ENCODE data around the gene UGT1A5.
"Not testable (repeated sequence)": the region's sequence is repeated elsewhere in the genome, so short reads cannot be mapped to it uniquely, and the experiment has no call there.

Gene UGT1A5

DNA sequence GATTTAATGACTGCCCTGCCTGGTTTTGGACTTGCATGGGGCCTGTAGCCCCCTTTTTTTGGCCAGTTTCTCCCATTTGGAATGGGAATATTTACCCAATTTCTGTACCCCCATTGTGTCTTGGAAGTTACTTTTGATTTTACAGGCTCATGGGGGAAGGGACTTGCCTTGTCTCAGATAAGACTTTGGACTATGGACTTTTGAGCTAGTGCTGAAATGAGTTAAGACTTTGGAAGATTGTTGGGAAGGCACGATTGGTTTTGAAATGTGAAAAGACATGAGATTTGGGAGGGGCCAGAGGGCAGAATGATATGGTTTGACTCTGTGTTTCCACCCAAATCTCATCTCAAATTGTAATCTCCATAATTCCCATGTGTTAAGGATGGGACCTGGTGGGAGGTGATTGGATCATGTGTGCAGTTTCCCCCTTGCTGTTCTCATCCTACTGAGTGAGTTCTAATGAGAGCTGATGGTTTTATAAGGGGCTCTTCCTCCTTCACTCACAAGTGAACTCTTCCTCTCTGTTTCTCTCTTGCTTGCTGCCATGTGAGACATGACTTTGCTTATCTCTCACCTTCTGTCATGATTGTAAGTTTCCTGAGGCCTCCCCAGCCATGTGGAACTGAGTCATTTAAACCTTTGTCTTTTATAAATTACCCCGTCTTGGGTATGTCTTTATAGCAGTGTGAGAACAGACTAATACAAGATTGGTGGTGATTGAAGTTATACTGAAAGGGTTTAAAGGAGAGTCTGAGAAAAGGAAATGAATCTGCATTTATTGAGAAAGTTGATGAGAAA is 38.7 kb downstream of the UGT1A5 start:
- not testable (repeated sequence) for H3K9ac ChIP-seq (ENCODE audit: low read depth, low read length); H3K36me3 ChIP-seq (ENCODE audit: insufficient read depth, low read length); H3K27me3 ChIP-seq (ENCODE audit: control insufficient read depth, insufficient read depth, low read length); H3K4me3 ChIP-seq (ENCODE audit: low read length); H3K4me1 ChIP-seq (ENCODE audit: control insufficient read depth, insufficient read depth, low read length); H3K4me2 ChIP-seq (ENCODE audit: low read length); H3K9me3 ChIP-seq (replicated peaks; ENCODE audit: low read length)

DNA sequence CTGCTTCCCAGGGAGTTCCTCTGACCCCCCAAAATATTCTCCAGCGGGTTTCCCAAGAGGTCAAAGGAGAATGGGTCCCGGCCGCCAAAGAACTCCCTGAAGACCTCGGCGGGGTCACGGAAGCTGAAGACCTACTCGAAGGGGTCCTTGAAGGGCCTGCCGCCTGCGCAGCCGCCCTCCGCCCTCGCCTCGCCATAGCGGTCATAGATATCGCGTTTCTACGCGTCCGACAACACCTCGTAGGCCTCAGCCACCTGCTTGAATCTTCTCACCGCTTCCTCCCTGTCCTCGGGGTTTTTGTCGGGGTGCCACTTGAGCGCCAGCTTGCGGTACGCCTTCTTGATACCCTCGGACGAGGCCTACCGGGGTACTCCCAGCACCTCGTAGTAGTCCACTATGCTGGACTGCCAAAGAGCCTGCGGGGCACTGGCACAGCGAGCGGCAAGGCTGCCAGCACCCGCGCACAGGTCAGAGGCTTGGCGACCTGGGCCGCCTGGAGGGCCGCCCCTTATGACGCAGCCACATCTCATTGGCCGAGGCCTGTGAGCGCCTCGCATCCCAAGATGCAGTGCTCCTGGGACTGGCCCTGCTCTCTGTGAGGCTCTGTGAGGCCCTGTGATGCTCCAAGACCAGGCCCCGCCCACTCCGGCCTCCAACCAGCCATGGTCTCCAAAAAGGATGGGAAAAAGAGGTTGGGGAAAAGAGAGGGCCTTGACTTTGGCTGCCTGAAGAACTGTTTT is 42.3 kb downstream of the UGT1A5 start:
- no peaks in the 10 kb centered on the region for H3K36me3 ChIP-seq (ENCODE audit: insufficient read depth, low read length)
- no peaks in the 10 kb centered on the region for H3K9me3 ChIP-seq (replicated peaks; ENCODE audit: low read length)
- H3K4me2 ChIP-seq (ENCODE audit: low read length), result no peak overlapping the region
- H3K4me1 ChIP-seq (ENCODE audit: control insufficient read depth, insufficient read depth, low read length), result no peaks in the 10 kb centered on the region
- H3K4me3 ChIP-seq (ENCODE audit: low read length), result no peak overlapping the region
- no peaks in the 10 kb centered on the region for H3K27me3 ChIP-seq (ENCODE audit: control insufficient read depth, insufficient read depth, low read length)
- H3K9ac ChIP-seq (ENCODE audit: low read depth, low read length), result no peak overlapping the region

GRCh38 chr2:233756429-233757081 is 43.8 kb downstream of the UGT1A5 start:
- H3K27me3 ChIP-seq (ENCODE audit: control insufficient read depth, insufficient read depth, low read length), result no peaks in the 10 kb centered on the region
- H3K4me2 ChIP-seq (ENCODE audit: low read length), result no peak overlapping the region
- H3K9ac ChIP-seq (ENCODE audit: low read depth, low read length), result no peak overlapping the region
- no peak overlapping the region for H3K4me3 ChIP-seq (ENCODE audit: low read length)
- H3K9me3 ChIP-seq (replicated peaks; ENCODE audit: low read length), result no peaks in the 10 kb centered on the region
- no peaks in the 10 kb centered on the region for H3K36me3 ChIP-seq (ENCODE audit: insufficient read depth, low read length)
- H3K4me1 ChIP-seq (ENCODE audit: control insufficient read depth, insufficient read depth, low read length), result no peaks in the 10 kb centered on the region

- Histone ChIP-seq H3K36me3 (ENCODE audit: insufficient read depth, low read length) (no peaks in the 10 kb centered on the region), H3K27me3 (ENCODE audit: control insufficient read depth, insufficient read depth, low read length) (no peaks in the 10 kb centered on the region), H3K4me3 (ENCODE audit: low read length) (no peak overlapping the region), H3K9ac (ENCODE audit: low read depth, low read length) (no peak overlapping the region), H3K4me1 (ENCODE audit: control insufficient read depth, insufficient read depth, low read length) (no peaks in the 10 kb centered on the region), H3K9me3 (replicated peaks; ENCODE audit: low read length) (no peaks in the 10 kb centered on the region), H3K4me2 (ENCODE audit: low read length) (no peak overlapping the region)
Observed at GRCh38 chr2:233758141-233758540, 45.4 kb downstream of the UGT1A5 start.

DNA sequence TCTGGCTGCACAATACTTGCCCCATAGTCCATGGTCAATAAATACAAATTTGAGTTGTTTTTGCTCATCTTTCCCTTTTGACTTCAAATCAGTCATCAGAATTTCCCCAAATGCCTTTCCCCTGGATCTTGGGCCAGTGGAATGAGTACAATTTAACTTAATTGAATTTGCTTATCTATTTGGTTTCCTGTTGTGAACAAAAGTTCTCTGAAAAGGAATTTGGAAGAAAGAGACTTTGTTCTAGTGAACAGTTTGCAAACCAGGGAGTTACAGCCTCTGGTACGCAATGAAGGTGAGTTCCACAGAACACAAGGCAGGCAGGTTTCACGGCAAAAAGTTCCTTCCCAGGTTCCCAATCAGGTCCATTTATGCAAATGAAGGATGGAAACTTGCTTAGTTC is 46.1 kb downstream of the UGT1A5 start:
- H3K4me2 ChIP-seq (ENCODE audit: low read length), result no peak overlapping the region
- H3K4me1 ChIP-seq (ENCODE audit: control insufficient read depth, insufficient read depth, low read length), result peaks cover 2% of the 10 kb centered on the region
- H3K9ac ChIP-seq (ENCODE audit: low read depth, low read length), result no peak overlapping the region
- no peaks in the 10 kb centered on the region for H3K36me3 ChIP-seq (ENCODE audit: insufficient read depth, low read length)
- H3K9me3 ChIP-seq (replicated peaks; ENCODE audit: low read length), result no peaks in the 10 kb centered on the region
- H3K27me3 ChIP-seq (ENCODE audit: control insufficient read depth, insufficient read depth, low read length), result no peaks in the 10 kb centered on the region
- no peak overlapping the region for H3K4me3 ChIP-seq (ENCODE audit: low read length)

GRCh38 chr2:233760043-233760442 is 47.3 kb downstream of the UGT1A5 start, which contains the start of gene UGT1A1:
TSS of gene UGT1A1 (plus strand) at chr2:233760270. CDS start at chr2:233760288, 18 bp downstream.
- H3K4me3 ChIP-seq (ENCODE audit: low read length), result no peak within 1 kb of the TSS
- H3K9ac ChIP-seq (ENCODE audit: low read depth, low read length), result no peak within 1 kb of the TSS
- H3K4me1 ChIP-seq (ENCODE audit: control insufficient read depth, insufficient read depth, low read length), result peaks cover 14% of the 10 kb centered on the region
- no peaks in the 10 kb centered on the region for H3K36me3 ChIP-seq (ENCODE audit: insufficient read depth, low read length)
- H3K27me3 ChIP-seq (ENCODE audit: control insufficient read depth, insufficient read depth, low read length), result no peaks in the 10 kb centered on the region
- H3K4me2 ChIP-seq (ENCODE audit: low read length), result no peak within 1 kb of the TSS
- H3K9me3 ChIP-seq (replicated peaks; ENCODE audit: low read length), result no peaks in the 10 kb centered on the region

GRCh38 chr2:233761040-233761769 is 48.5 kb downstream of the UGT1A5 start:
- H3K4me3 ChIP-seq (ENCODE audit: low read length), result no peak overlapping the region
- H3K36me3 ChIP-seq (ENCODE audit: insufficient read depth, low read length), result no peaks in the 10 kb centered on the region
- H3K4me2 ChIP-seq (ENCODE audit: low read length), result no peak overlapping the region
- no peaks in the 10 kb centered on the region for H3K9me3 ChIP-seq (replicated peaks; ENCODE audit: low read length)
- H3K4me1 ChIP-seq (ENCODE audit: control insufficient read depth, insufficient read depth, low read length), result peaks cover 14% of the 10 kb centered on the region
- H3K27me3 ChIP-seq (ENCODE audit: control insufficient read depth, insufficient read depth, low read length), result no peaks in the 10 kb centered on the region
- no peak overlapping the region for H3K9ac ChIP-seq (ENCODE audit: low read depth, low read length)

- peaks cover 4% of the 10 kb centered on the region for H3K27me3 ChIP-seq (ENCODE audit: control insufficient read depth, insufficient read depth, low read length)
- H3K36me3 ChIP-seq (ENCODE audit: insufficient read depth, low read length), result no peaks in the 10 kb centered on the region
- peaks cover 14% of the 10 kb centered on the region for H3K4me1 ChIP-seq (ENCODE audit: control insufficient read depth, insufficient read depth, low read length)
- no peaks in the 10 kb centered on the region for H3K9me3 ChIP-seq (replicated peaks; ENCODE audit: low read length)
- peak overlapping the region; percentile 64 for H3K4me2 ChIP-seq (ENCODE audit: low read length)
- H3K9ac ChIP-seq (ENCODE audit: low read depth, low read length), result no peak overlapping the region
- no peak overlapping the region for H3K4me3 ChIP-seq (ENCODE audit: low read length)
Observed at GRCh38 chr2:233764264-233764663, 51.6 kb downstream of the UGT1A5 start.

GRCh38 chr2:233764761-233765160 is 52.1 kb downstream of the UGT1A5 start:
- Histone ChIP-seq H3K9ac (ENCODE audit: low read depth, low read length) (no peak overlapping the region), H3K4me2 (ENCODE audit: low read length) (peak overlapping the region; percentile 64), H3K9me3 (replicated peaks; ENCODE audit: low read length) (no peaks in the 10 kb centered on the region), H3K36me3 (ENCODE audit: insufficient read depth, low read length) (no peaks in the 10 kb centered on the region), H3K4me1 (ENCODE audit: control insufficient read depth, insufficient read depth, low read length) (peaks cover 14% of the 10 kb centered on the region), H3K27me3 (ENCODE audit: control insufficient read depth, insufficient read depth, low read length) (peaks cover 4% of the 10 kb centered on the region), H3K4me3 (ENCODE audit: low read length) (no peak overlapping the region)

DNA sequence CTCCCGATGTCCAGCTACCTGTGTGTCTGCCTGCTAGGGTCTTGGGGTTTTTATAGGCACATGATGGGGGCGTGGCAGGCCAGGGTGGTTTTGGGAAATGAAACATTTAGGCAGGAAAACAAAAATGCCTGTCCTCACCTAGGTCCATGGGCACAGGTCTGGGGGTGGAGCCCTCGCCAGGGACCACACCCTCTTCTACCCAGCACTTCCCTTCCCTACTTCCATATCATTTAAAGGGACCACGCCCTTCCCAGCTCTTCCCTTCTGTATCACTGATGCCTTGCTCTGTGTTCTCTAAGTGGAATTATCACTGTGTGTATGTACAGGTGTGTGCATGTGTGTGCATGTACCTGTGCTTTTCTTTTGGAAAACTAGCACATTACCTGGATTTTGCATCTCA is 53.7 kb downstream of the UGT1A5 start:
- no peak overlapping the region for H3K4me2 ChIP-seq (ENCODE audit: low read length)
- H3K9me3 ChIP-seq (replicated peaks; ENCODE audit: low read length), result no peaks in the 10 kb centered on the region
- H3K36me3 ChIP-seq (ENCODE audit: insufficient read depth, low read length), result no peaks in the 10 kb centered on the region
- peaks cover 4% of the 10 kb centered on the region for H3K27me3 ChIP-seq (ENCODE audit: control insufficient read depth, insufficient read depth, low read length)
- H3K4me3 ChIP-seq (ENCODE audit: low read length), result no peak overlapping the region
- peaks cover 14% of the 10 kb centered on the region for H3K4me1 ChIP-seq (ENCODE audit: control insufficient read depth, insufficient read depth, low read length)
- H3K9ac ChIP-seq (ENCODE audit: low read depth, low read length), result no peak overlapping the region

GRCh38 chr2:233768076-233768475 is 55.4 kb downstream of the UGT1A5 start:
- H3K27me3 ChIP-seq (ENCODE audit: control insufficient read depth, insufficient read depth, low read length), result peaks cover 4% of the 10 kb centered on the region
- no peaks in the 10 kb centered on the region for H3K36me3 ChIP-seq (ENCODE audit: insufficient read depth, low read length)
- H3K9ac ChIP-seq (ENCODE audit: low read depth, low read length), result no peak overlapping the region
- H3K4me3 ChIP-seq (ENCODE audit: low read length), result no peak overlapping the region
- H3K4me1 ChIP-seq (ENCODE audit: control insufficient read depth, insufficient read depth, low read length), result peaks cover 14% of the 10 kb centered on the region
- H3K9me3 ChIP-seq (replicated peaks; ENCODE audit: low read length), result no peaks in the 10 kb centered on the region
- H3K4me2 ChIP-seq (ENCODE audit: low read length), result no peak overlapping the region

Data from skeletal muscle satellite cell (primary cell).